Measurements from ENCODE around the gene TIPIN. TPM values are rescaled to one million over a fixed set of nuclear protein-coding genes. Genes with fewer than 3 reads are reported as not detected.

Gene TIPIN
- total RNA-seq, 1 experiment from 2014 or later = 19.7 TPM

DNA sequence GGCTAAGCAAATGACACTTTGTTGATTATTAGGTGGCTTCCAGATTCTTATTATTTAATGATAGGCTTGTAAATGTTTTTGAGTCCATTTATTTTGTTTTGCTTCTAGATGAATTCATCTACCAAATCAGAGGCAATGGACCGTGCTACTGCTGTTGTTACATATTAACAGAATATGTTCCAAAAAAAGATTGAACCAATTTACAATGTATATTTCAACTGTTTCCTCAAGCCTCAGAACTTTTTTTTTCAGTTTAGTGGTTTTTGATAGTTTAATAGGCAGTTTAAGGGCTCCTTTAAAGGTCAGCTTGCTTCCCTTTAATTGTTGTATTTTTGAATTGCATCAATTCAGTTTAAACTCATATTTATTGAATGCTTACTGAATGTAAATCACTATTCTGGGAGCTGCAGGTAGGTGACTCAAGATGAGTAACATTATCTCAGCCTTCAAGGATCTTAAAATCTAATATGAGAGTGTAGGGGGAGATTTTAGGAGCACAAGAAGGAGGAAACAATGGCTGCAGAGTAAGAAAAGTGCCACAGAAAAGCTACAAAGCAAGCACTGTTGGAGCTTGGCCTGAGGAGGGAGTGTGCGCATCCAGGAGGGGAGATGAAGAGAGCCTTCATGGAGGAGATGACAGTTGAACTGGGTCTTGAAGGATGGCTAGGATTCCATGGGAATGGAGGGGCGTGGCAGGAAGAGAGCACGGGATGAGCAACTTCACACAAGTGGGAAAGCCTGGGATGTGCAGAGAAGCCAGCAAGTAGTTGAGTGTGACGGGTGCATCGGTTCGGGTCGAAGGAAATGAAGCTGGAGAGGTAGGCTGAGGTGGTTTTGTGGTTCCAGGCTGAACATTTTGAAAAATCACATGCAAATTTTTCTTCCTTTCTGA is 44.9 kb upstream of the TIPIN start:
- ATAC-seq = peak; percentile 45; the same call in 1 of the 2 replicates
- TF ChIP-seq, protein P1, sequence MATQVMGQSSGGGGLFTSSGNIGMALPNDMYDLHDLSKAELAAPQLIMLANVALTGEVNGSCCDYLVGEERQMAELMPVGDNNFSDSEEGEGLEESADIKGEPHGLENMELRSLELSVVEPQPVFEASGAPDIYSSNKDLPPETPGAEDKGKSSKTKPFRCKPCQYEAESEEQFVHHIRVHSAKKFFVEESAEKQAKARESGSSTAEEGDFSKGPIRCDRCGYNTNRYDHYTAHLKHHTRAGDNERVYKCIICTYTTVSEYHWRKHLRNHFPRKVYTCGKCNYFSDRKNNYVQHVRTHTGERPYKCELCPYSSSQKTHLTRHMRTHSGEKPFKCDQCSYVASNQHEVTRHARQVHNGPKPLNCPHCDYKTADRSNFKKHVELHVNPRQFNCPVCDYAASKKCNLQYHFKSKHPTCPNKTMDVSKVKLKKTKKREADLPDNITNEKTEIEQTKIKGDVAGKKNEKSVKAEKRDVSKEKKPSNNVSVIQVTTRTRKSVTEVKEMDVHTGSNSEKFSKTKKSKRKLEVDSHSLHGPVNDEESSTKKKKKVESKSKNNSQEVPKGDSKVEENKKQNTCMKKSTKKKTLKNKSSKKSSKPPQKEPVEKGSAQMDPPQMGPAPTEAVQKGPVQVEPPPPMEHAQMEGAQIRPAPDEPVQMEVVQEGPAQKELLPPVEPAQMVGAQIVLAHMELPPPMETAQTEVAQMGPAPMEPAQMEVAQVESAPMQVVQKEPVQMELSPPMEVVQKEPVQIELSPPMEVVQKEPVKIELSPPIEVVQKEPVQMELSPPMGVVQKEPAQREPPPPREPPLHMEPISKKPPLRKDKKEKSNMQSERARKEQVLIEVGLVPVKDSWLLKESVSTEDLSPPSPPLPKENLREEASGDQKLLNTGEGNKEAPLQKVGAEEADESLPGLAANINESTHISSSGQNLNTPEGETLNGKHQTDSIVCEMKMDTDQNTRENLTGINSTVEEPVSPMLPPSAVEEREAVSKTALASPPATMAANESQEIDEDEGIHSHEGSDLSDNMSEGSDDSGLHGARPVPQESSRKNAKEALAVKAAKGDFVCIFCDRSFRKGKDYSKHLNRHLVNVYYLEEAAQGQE (IDR thresholded peaks at IDR 0.05; ENCODE audit: insufficient read depth in 1 of 2, low read depth in 2 of 2, low read length in 1 of 2) = no peak
- TF ChIP-seq, protein P2, sequence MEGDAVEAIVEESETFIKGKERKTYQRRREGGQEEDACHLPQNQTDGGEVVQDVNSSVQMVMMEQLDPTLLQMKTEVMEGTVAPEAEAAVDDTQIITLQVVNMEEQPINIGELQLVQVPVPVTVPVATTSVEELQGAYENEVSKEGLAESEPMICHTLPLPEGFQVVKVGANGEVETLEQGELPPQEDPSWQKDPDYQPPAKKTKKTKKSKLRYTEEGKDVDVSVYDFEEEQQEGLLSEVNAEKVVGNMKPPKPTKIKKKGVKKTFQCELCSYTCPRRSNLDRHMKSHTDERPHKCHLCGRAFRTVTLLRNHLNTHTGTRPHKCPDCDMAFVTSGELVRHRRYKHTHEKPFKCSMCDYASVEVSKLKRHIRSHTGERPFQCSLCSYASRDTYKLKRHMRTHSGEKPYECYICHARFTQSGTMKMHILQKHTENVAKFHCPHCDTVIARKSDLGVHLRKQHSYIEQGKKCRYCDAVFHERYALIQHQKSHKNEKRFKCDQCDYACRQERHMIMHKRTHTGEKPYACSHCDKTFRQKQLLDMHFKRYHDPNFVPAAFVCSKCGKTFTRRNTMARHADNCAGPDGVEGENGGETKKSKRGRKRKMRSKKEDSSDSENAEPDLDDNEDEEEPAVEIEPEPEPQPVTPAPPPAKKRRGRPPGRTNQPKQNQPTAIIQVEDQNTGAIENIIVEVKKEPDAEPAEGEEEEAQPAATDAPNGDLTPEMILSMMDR (IDR thresholded peaks at IDR 0.05) = no peak
- TF ChIP-seq SIN3A (IDR thresholded peaks at IDR 0.05; ENCODE audit: borderline replicate concordance, insufficient read depth, low read depth, low read length) (no peak), POLR2AphosphoS5 (IDR thresholded peaks at IDR 0.05; ENCODE audit: low read depth, low read length) (no peak), TCF7L2 (IDR thresholded peaks at IDR 0.05; ENCODE audit: low read depth, low read length) (no peak)
- H3K36me3 ChIP-seq (ENCODE audit: control insufficient read depth, insufficient read depth, low read length) = no peaks in the 10 kb centered on the region
- H3K4me1 ChIP-seq (ENCODE audit: control insufficient read depth, insufficient read depth, low read length) = no peaks in the 10 kb centered on the region
- intact Hi-C loops (cut with micrococcal nuclease; ENCODE audit: unreplicated experiment) (no loop called here), in situ Hi-C loops (cut with HindIII; ENCODE audit: low pct_unique_long_range_greater_than_20kb, low sequenced_read_pairs) (no loop called here)
- H3K4me3 ChIP-seq (ENCODE audit: low read depth in 2 of 2, low read length in 2 of 2) = no peak overlapping the region
- H3K9me3 ChIP-seq (ENCODE audit: control insufficient read depth, insufficient read depth, low read depth, low read length) = no peaks in the 10 kb centered on the region
- no peak for DNase-seq (ENCODE audit: low read depth, low spot score)
- ChIA-PET CTCF (no interaction called here), POLR2A (no interaction called here)
- H3K27ac ChIP-seq (ENCODE audit: low read length) = no peak overlapping the region
- no TSS peak for BruUV-seq (replicated peaks)
- H3K27me3 ChIP-seq (ENCODE audit: control insufficient read depth, insufficient read depth, low read length) = no peaks in the 10 kb centered on the region

DNA sequence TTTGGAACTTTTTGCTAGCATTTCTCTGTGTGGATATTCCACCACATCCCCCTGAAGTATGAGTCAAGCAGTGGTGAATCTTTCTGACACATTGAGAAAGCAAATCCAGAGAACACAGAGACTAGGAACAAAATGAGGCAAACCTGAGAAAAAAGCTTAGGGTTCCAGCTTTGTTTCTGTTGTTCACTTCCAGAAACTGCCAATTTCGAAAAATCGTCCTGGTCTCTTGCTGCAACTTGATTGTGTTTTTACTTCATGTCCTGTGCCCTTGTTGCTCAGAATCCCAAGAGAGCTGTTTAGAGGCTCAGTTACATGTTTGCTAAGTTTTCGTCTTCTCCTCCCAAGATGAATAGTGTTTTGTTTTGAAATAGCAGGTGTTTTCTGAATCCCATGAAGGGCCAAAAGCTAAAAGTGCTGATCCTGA is 43.9 kb upstream of the TIPIN start:
- no peak overlapping the region for H3K27ac ChIP-seq (ENCODE audit: low read length)
- POLR2A ChIA-PET = no interaction called here
- ATAC-seq (no peak), DNase-seq (ENCODE audit: low read depth, low spot score) (no peak)
- H3K9me3 ChIP-seq (ENCODE audit: control insufficient read depth, insufficient read depth, low read depth, low read length) = no peaks in the 10 kb centered on the region
- in situ Hi-C loops (cut with HindIII; ENCODE audit: low pct_unique_long_range_greater_than_20kb, low sequenced_read_pairs) = no loop called here
- no TSS peak for BruUV-seq (replicated peaks)
- TF ChIP-seq, protein P1 (IDR thresholded peaks at IDR 0.05; ENCODE audit: insufficient read depth in 1 of 2, low read depth in 2 of 2, low read length in 1 of 2) = no peak
- TF ChIP-seq SIN3A (IDR thresholded peaks at IDR 0.05; ENCODE audit: borderline replicate concordance, insufficient read depth, low read depth, low read length) (no peak), POLR2AphosphoS5 (IDR thresholded peaks at IDR 0.05; ENCODE audit: low read depth, low read length) (no peak), TCF7L2 (IDR thresholded peaks at IDR 0.05; ENCODE audit: low read depth, low read length) (no peak)
- TF ChIP-seq, protein P2 (IDR thresholded peaks at IDR 0.05) = no peak
- CTCF ChIA-PET = no interaction called here
- no peaks in the 10 kb centered on the region for H3K27me3 ChIP-seq (ENCODE audit: control insufficient read depth, insufficient read depth, low read length)
- intact Hi-C loops (cut with micrococcal nuclease; ENCODE audit: unreplicated experiment) = no loop called here
- H3K4me3 ChIP-seq (ENCODE audit: low read depth in 2 of 2, low read length in 2 of 2) = no peak overlapping the region
- no peaks in the 10 kb centered on the region for H3K36me3 ChIP-seq (ENCODE audit: control insufficient read depth, insufficient read depth, low read length)
- H3K4me1 ChIP-seq (ENCODE audit: control insufficient read depth, insufficient read depth, low read length) = no peaks in the 10 kb centered on the region
